SU-DHL-6 (cell line): ENCODE data around the gene COL11A1.

Experiments used
- H2AFZ ChIP-seq: fragments of 200-600 bp; sonication (generic); 2 replicates; pipeline ENCODE4 v1.6.1; 2014; ENCODE audit warnings: low read depth, mild to moderate bottlenecking, moderate library complexity, mixed read lengths, antibody characterized with exemption, low read length; ENCODE audit not compliant: severe bottlenecking
- H3F3A ChIP-seq: fragments of 200-600 bp; shearing (Covaris generic); 2 replicates; pipeline ENCODE4 v1.6.0; 2016; ENCODE audit warnings: antibody characterized with exemption, mild to moderate bottlenecking; ENCODE audit not compliant: insufficient read depth
- H3K27ac ChIP-seq: fragments of 200-600 bp; sonication (generic); 2 replicates; pipeline ENCODE4 v1.5.1; 2016; ENCODE audit warnings: low read depth, mild to moderate bottlenecking, low read length, moderate library complexity, mixed read lengths
- H3K27me3 ChIP-seq: fragments of 200-600 bp; sonication (generic), shearing (Covaris generic); 2 replicates; pipeline ENCODE4 v1.6.0; 2014; ENCODE audit warnings: mild to moderate bottlenecking, low read length
- H3K36me3 ChIP-seq: fragments of 200-600 bp; sonication (generic); 2 replicates; pipeline ENCODE4 v1.6.1; 2014; ENCODE audit warnings: mild to moderate bottlenecking, low read length, mixed read lengths
- H3K4me2 ChIP-seq: fragments of 300-600, 200-600 bp; shearing (Covaris generic), sonication (generic); 2 replicates; pipeline ENCODE4 v1.6.0; 2014; ENCODE audit warnings: low read length, low read depth, mild to moderate bottlenecking; ENCODE audit not compliant: poor library complexity, severe bottlenecking
- H3K4me3 ChIP-seq: fragments of 200-600 bp; sonication (generic); 2 replicates; pipeline ENCODE4 v1.5.1; 2014; ENCODE audit warnings: antibody characterized with exemption, low read length, mild to moderate bottlenecking, mixed read lengths; ENCODE audit not compliant: insufficient read depth, poor library complexity, severe bottlenecking
- H3K79me2 ChIP-seq: fragments of 200-600 bp; sonication (generic); 2 replicates; pipeline ENCODE4 v1.6.1; 2014; ENCODE audit warnings: mild to moderate bottlenecking, low read length, moderate library complexity; ENCODE audit not compliant: insufficient read depth
- H3K9ac ChIP-seq: fragments of 200-600 bp; sonication (generic); 2 replicates; pipeline ENCODE4 v1.7.0; 2014; ENCODE audit warnings: mild to moderate bottlenecking, low read length
- H3K9me2 ChIP-seq: fragments of 200-600 bp; sonication (generic); replicated peaks from 2 replicates; pipeline ENCODE4 v1.6.1; 2014; ENCODE audit warnings: low read length; ENCODE audit not compliant: insufficient read depth
- H3K9me3 ChIP-seq: fragments of 200-600 bp; sonication (generic); 2 replicates; pipeline ENCODE4 v1.6.1; 2014; ENCODE audit warnings: low read length, mixed read lengths; ENCODE audit not compliant: insufficient read depth
- H4K20me1 ChIP-seq: fragments of 200-600 bp; sonication (generic); 2 replicates; pipeline ENCODE4 v1.6.1; 2014; ENCODE audit warnings: low read depth, mild to moderate bottlenecking, antibody characterized with exemption, low read length, moderate library complexity, mixed read lengths
- EZH2phosphoT487 ChIP-seq: fragments of 200-600 bp; sonication (generic), shearing (Covaris generic); conservative IDR thresholded peaks from 2 replicates; pipeline ENCODE4 v1.6.1; 2018; ENCODE audit warnings: mild to moderate bottlenecking, antibody characterized with exemption, low read length, moderate library complexity, mixed read lengths
- TF ChIP-seq, protein P1 (sequence below): fragments of 200-600 bp; sonication (generic); IDR thresholded peaks from one replicate; pipeline ENCODE4 v1.5.1; 2017; ENCODE audit warnings: antibody characterized with exemption, mild to moderate bottlenecking, low read length, moderate library complexity; ENCODE audit not compliant: insufficient read depth, poor library complexity, severe bottlenecking

Gene COL11A1

DNA sequence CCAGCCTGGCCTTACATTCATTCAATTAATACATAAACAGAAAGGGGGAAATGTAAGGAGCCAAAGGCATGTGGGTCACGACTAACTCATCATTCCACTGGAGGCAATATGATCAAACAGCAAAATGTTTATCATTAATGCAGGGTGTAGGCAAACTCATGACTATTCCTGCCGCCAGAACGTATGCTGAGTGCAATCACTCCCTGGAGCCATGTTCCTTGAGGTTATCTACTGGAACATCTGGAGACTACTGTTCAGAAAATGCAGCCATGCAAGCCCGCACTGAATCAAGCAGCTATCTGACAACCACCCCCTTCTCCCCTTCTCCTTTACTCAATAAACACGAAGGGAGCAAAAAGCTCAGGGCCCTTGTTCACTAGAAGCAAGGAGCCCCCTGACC, 267.6 kb downstream of the COL11A1 start:
- H3K27ac ChIP-seq = no peak overlapping the region
- no peak overlapping the region for H3K9ac ChIP-seq
- no peaks in the 10 kb centered on the region for H3K79me2 ChIP-seq
- no peaks in the 10 kb centered on the region for H4K20me1 ChIP-seq
- H3K9me3 ChIP-seq = no peaks in the 10 kb centered on the region
- H3F3A ChIP-seq = no peaks in the 10 kb centered on the region
- H3K27me3 ChIP-seq = no peaks in the 10 kb centered on the region
- H3K9me2 ChIP-seq = no peaks in the 10 kb centered on the region
- H3K36me3 ChIP-seq = no peaks in the 10 kb centered on the region
- no peak overlapping the region for H2AFZ ChIP-seq
- H3K4me3 ChIP-seq = no peak overlapping the region
- TF ChIP-seq, protein P1, sequence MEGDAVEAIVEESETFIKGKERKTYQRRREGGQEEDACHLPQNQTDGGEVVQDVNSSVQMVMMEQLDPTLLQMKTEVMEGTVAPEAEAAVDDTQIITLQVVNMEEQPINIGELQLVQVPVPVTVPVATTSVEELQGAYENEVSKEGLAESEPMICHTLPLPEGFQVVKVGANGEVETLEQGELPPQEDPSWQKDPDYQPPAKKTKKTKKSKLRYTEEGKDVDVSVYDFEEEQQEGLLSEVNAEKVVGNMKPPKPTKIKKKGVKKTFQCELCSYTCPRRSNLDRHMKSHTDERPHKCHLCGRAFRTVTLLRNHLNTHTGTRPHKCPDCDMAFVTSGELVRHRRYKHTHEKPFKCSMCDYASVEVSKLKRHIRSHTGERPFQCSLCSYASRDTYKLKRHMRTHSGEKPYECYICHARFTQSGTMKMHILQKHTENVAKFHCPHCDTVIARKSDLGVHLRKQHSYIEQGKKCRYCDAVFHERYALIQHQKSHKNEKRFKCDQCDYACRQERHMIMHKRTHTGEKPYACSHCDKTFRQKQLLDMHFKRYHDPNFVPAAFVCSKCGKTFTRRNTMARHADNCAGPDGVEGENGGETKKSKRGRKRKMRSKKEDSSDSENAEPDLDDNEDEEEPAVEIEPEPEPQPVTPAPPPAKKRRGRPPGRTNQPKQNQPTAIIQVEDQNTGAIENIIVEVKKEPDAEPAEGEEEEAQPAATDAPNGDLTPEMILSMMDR = no peak
- no peak for TF ChIP-seq EZH2phosphoT487
- no peak overlapping the region for H3K4me2 ChIP-seq

- no peak overlapping the region for H2AFZ ChIP-seq
- TF ChIP-seq, protein P1 = no peak
- no peak for TF ChIP-seq EZH2phosphoT487
- no peaks in the 10 kb centered on the region for H3K36me3 ChIP-seq
- H3K4me3 ChIP-seq = no peak overlapping the region
- H3K9me2 ChIP-seq = no peaks in the 10 kb centered on the region
- H3K79me2 ChIP-seq = no peaks in the 10 kb centered on the region
- no peaks in the 10 kb centered on the region for H4K20me1 ChIP-seq
- no peak overlapping the region for H3K9ac ChIP-seq
- H3K27ac ChIP-seq = no peak overlapping the region
- H3K9me3 ChIP-seq = no peaks in the 10 kb centered on the region
- no peaks in the 10 kb centered on the region for H3F3A ChIP-seq
- no peak overlapping the region for H3K4me2 ChIP-seq
- H3K27me3 ChIP-seq = no peaks in the 10 kb centered on the region
Observed at GRCh38 chr1:102838016-102838415, 270.3 kb downstream of the COL11A1 start.

DNA sequence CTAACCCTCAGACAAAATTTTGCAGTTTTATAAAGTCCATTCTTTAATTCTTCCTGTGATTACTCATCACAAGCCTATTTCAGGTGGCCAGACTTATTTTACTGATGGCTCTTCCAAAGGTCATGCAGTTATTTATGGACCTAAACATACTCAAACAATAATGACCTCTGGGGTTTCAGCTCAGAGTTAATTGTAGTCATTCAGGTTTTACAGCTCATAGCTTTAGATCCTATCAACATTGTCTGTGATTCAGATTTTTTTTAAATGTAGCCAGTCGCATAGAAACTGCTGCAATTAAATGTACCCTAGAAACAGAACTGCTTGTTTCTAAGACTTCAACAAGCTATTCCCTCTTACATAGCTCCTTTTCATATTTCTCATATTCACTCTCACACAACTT, 270.8 kb downstream of the COL11A1 start:
- H3K36me3 ChIP-seq = no peaks in the 10 kb centered on the region
- no peaks in the 10 kb centered on the region for H3K27me3 ChIP-seq
- H3K27ac ChIP-seq = no peak overlapping the region
- TF ChIP-seq EZH2phosphoT487 = no peak
- TF ChIP-seq, protein P1 = no peak
- no peaks in the 10 kb centered on the region for H4K20me1 ChIP-seq
- no peak overlapping the region for H3K4me3 ChIP-seq
- H3K4me2 ChIP-seq = no peak overlapping the region
- H3F3A ChIP-seq = no peaks in the 10 kb centered on the region
- H3K9me3 ChIP-seq = no peaks in the 10 kb centered on the region
- no peaks in the 10 kb centered on the region for H3K79me2 ChIP-seq
- no peak overlapping the region for H3K9ac ChIP-seq
- H2AFZ ChIP-seq = no peak overlapping the region
- H3K9me2 ChIP-seq = no peaks in the 10 kb centered on the region

DNA sequence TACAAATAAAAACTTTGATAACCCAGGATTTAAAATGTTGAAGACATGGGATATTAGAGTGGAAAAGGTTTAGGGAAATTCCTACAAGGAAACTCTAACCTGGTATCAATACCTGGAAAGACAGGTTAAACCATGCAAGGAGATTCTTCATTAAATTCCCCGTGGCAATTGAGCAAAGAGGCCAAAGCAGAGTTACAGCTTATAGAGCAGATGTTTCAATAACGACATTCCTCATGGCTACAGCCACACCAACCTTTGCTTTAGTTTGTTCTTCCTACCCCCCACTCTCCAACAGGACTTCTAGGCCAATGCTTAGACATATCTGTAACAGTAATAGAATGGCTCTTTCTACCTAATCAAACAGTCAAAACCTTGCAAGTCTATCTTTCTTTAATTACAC, 271.3 kb downstream of the COL11A1 start:
- Histone ChIP-seq H3K27ac (no peak overlapping the region), H3K79me2 (no peaks in the 10 kb centered on the region), H3F3A (no peaks in the 10 kb centered on the region), H3K9me2 (no peaks in the 10 kb centered on the region), H3K4me3 (no peak overlapping the region), H2AFZ (no peak overlapping the region), H3K36me3 (no peaks in the 10 kb centered on the region), H3K9me3 (no peaks in the 10 kb centered on the region), H3K4me2 (no peak overlapping the region), H3K9ac (no peak overlapping the region), H3K27me3 (no peaks in the 10 kb centered on the region), H4K20me1 (no peaks in the 10 kb centered on the region)
- no peak for TF ChIP-seq EZH2phosphoT487
- TF ChIP-seq, protein P1 = no peak
